ENCODE measurements around the gene EVA1B.

Gene EVA1B

DNA sequence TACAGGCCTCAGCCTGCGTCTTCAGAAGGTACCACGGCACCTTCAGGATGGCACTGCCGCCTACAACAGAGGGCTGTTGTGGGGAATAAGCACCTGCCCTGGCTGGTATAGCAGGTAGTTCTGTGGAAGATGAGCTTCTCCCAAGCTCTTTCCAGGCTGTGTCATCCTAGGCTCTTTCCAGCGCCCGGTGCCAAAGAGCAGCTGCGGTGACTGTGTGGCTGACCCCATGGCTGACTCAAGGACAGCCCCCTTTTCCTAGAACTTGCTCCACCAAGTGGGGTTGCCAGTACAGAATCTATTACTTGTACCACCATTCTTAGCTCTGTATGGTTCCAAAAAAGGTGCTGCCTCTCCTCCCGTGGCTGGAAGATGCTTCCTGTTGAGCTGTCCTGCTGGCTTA lies 21.9 kb upstream of the EVA1B start:
- no peak for DNase-seq

DNA sequence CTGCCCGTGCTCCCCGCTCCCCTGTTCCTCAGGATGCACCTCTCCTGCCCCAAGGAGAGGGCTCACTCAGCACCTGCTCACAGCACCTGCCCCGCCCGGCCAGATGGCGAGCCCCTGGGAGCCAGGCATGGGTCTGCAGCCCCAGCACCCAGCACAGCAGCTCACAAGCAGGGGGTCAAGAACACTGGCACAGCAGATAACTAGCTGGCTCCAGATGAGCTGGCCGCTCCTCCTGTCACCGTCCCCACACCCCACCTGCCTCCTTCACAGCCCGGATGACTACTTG lies 20.9 kb upstream of the EVA1B start:
- DNase-seq, result no peak

DNA sequence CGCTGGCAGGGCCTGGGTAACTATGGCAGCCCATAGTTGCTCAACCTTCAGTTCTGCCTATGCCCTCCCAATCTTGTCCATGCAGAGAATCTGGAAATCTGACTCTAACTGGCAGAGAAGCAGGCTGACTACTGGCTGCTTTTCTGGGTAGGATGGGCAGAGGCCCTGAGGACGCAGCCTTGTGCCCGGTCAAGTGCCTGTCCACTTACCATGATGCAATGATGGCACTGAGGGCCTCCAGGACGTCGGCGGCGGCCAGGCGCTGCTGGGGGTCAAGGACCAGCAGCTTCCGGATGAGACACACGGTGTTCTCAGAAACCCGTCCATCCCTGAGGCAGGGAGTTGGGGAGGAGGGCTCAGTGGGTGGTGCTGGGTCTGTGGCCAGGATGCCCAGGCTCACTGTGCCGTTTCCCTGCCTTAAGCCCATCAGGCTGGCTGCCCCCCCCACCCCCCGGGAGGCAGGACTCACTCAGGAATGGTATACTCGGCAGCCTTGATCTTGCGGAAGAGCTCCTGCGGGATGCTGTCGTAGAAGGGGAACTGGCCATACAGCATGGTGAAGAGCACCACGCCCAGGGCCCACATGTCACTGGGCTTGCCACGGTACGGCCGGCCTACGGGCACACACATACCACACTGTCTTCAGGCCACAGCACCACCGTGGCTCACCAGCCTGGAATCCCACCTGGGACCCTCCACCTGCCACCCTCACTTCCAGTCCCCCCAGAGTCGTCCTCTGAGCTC lies 20.4 kb upstream of the EVA1B start:
- DNase-seq, result no peak

DNA sequence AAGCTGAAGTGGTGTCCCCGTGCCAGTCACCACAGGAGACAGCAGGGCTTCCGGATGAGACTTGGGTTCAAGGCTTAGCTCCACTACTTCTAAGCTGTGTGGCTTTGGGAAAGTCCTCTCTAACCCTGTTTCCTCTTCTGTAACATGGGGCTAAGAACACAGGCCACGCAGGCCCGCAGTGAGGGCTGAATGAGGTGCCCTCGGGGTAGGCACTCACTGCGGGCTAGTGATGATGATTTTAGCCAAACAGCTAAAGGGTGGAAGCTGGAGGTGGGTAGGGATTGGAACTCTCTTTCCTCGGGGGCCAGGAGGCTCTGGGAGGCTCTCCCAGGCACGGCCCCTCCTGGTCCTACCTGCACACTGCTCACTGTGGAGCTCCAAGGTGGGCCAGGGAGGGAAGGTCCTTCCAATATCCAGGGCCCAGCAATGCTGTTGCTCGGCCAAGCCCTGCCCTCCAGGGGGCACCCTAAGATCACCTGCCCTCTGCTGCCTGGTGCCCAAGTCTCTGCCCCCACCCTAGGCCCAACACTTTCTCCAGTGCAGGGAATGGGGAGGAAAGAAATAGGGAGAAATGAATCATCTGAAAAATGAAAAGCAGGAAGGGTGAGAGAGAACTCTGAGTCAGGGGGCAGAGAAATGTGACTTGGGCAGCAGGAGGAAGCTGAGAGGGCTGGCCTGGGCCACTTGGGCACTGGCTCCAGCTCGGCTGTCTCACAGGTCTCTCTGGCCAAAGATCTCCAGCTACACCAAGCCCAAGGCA lies 19.2 kb upstream of the EVA1B start:
- no peak for DNase-seq

DNA sequence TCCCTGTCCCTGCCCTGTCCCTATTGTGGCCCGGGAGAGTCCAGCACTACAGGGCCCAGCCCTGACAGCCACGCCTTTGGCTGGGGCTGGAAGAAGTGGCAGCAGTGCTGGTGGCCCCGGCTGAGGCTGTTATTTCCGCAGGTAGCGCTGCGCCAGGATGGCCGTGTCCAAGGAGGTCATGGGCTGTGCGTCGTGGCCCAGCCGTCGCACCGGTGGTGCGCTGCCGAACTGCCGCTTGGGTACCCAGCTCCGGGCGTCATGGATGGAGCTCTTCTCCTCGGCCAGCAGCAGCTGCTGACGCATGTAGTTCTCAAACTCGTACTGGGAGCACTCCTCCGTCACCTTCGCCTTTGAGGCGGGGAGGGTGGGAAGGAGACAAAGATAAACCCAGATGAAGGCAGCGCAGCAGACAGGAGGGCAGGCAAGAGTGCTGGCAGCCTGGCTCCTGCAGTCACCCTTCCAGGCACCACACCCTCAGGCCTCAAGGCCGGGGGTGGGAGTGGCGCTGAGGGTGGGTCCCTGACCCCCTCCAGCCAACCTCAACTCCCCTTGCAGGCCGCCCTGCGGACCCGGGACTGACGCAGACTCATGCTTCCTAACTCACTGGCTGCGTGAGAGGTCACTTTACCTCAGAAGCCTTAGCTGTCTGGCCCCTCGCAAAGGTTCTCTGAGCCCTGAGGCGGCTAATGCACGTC lies 18.3 kb upstream of the EVA1B start:
- DNase-seq, result no peak

DNA sequence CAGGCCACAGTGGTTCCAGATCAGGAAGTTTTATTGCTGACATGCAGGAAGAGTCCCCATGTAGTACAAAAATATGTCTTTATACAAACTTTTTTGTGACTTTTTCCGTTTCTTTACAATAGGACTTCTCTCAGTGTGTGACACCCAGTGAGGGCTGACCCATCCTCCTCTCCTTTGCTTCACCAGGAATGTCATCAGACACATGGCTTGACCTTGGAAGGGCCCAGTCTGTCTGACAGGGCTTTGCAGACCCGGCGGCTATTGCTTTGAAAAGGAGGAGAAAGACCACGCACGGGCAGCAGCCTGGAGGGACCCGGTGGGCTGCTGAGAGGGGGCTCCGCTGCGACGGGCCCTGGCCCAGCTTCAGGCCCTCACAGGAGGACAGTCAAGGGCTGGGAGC lies 16.2 kb upstream of the EVA1B start:
- DNase-seq, result no peak

DNA sequence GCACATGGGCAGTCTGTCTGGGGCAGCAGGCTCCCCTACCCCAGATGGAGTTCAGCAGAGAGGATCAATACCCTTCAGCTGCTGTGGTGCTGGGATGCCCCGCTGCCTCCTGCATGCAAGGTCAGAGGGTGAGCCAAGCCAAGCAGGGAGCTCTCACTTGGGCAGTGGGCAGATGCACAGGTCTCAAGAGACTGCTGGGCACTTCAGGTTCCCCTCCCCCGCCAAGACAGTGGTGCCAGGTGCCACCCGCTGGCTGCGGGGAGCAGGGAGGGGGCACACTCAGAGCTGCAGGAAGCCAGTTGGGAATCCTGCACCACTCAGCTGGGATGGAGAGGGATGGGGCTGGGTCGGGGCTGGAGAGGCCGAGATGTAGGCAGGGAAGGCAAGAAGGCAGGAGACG lies 15.8 kb upstream of the EVA1B start:
- DNase-seq, result no peak

DNA sequence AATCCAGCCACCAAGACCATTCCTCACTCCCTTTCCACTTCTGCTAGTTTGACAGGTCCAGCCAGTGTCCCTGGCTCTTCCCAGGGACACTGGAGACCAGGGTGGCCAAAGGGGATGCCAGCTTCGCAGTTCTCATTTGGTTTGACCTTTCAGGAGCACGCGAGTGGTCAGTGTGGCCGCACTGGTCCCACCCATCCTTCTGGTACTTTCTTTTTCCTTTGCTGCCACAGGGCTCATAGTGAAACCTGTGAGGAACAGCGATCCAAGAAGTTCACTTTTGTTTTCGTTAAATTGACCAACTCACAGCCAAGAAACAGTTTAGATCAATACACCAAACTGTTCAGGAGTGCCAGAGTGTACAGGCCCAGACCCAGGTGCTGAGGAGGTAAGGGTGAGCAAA lies 14.4 kb upstream of the EVA1B start:
- no peak for DNase-seq

DNA sequence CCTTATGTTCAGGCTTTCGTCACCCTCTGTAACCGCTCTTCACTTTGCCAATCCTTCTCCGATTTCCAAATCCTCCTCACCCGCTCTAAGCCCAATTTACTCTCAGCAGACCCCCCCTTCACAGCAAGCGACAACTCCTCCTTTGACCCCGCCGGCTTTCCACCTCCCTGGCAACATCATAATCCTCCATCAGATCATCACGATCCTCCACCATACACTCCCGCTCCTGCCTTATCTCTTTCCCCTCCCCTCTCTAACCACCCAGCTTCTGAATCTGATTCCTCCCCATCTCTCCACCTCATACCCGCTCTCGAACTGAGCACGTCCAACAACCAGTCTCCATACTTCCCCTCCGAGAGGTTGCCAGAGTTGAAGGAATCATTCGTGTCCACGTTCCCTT lies 7.5 kb upstream of the EVA1B start:
- no peak for DNase-seq

DNA sequence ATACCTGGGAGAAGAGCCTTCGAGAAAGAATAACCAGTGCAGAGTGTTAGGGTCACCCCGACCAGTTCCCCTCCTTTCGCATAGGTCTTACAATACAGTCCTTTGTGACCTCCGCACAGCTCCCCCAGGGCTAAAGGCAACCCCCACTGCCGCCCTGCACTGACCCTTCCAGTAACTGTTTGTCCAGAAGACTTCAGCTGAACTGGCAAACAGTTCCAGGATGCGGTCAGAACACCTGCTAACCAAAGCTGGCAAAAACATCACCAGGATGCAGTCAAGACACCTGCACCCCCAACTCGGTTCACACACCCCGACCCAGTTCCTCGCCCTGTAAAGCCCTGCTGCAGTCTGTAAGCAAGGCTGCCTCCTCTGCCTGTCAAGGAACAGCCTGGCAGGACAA lies 6.4 kb upstream of the EVA1B start:
- no peak for DNase-seq

DNA sequence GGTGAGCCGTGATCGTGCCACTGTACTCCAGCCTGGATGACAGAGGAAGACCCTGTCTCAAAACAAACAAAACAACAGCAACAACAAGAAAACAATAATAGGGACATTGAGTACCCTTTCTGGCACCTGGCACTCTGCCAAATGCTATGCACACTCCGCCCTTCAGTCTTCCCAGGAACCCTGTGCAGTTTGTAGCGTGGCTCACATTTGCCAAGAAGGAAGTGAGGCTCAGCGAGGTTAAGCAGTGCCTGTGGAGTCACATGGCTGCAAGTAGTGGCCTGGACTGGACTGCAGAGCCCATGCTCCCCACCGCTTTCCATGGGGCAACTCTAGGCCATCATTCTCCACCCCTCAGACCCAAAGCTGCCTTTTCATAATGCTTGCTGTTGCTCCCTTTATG lies 5.3 kb upstream of the EVA1B start:
- no peak for DNase-seq

DNA sequence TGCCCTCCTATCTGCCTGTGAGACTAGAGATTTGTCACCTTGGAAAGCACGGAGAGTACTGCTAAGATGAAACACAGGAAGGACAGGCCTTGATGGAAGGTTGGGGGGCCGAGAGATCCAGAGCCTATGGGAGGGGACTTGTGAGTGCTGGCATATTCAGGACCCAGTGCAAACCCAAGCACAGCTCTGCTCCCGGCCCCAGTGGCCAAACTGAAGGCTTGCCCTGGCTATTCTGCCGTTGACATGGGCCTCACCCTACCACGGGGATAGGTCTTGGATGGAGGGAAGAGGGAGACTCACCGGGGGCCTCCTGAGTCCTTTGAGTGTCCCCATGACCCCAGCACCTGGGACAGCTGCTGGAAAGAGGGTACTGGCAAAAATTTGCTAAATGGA lies 4.6 kb upstream of the EVA1B start:
- DNase-seq, result no peak

DNA sequence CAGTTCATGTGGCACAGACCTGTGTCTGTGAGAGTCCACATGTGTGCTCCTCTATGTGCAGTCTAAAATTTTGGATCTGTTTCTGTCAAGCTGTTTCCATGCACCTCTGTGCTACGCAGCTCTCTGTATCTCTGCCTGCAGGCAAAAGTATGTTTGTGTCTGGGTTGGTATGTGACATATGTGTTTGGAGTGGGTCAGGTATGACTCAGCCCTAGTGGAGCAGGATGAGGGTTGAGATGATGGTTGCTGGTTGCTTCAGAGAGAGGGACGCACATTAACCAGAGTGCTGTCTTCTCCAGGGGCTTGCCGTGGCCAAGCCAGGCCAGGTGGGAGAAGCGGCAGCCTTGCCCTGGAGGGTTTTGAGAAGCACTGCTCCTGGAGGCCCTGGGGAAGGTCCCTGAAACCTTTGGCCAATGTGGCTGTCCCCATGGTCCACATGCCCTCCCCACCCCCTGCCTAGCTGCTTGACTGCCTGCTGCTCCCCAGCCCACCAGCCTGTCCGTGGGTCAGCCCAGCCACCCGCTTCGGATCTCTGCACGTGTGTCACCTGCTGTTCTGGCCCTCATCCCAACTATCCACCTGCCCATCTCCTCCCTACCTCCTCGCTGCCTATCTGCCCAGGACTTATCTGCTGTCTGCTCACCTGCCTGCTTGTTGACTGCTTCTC lies 4.1 kb upstream of the EVA1B start:
- no peak for DNase-seq

DNA sequence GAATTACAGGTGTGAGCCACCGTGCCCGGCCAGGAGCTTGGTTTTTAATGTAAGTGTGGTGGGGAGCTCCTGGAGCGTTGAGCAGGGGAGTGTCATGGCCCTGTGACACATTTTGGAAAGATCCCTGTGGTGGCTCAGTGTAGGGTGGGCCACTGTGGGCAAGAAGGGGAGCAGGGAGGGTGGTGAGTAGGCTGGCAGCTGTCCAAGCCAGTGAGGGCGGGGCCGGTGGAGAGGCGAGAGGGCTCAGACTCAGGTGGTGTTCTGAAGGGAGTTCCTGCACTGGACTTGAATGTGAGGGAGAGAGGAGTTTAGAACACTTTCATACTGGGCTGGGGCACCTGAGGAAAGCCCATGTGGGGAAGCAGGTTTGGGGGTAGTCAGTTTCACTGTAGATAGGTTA lies 3.1 kb upstream of the EVA1B start:
- DNase-seq, result no peak

DNA sequence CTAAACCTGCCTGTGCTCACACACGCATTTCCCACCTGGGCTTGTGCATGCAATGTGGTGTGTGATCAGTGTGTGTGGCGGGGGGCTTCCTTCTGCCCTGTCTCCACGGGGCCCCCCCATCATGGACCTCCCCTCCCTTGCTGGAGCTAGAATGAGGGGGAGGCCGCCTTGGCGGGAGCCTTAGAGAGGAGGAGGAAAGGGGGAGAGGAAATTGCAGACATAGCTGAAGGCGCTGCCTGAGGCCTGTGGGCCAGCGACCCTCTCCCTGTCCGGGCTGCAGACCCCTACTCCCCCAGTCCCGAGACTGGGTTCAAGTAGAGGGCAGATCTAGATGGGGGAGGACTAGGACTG lies 883 bp upstream of the EVA1B start:
- no peak for DNase-seq

DNA sequence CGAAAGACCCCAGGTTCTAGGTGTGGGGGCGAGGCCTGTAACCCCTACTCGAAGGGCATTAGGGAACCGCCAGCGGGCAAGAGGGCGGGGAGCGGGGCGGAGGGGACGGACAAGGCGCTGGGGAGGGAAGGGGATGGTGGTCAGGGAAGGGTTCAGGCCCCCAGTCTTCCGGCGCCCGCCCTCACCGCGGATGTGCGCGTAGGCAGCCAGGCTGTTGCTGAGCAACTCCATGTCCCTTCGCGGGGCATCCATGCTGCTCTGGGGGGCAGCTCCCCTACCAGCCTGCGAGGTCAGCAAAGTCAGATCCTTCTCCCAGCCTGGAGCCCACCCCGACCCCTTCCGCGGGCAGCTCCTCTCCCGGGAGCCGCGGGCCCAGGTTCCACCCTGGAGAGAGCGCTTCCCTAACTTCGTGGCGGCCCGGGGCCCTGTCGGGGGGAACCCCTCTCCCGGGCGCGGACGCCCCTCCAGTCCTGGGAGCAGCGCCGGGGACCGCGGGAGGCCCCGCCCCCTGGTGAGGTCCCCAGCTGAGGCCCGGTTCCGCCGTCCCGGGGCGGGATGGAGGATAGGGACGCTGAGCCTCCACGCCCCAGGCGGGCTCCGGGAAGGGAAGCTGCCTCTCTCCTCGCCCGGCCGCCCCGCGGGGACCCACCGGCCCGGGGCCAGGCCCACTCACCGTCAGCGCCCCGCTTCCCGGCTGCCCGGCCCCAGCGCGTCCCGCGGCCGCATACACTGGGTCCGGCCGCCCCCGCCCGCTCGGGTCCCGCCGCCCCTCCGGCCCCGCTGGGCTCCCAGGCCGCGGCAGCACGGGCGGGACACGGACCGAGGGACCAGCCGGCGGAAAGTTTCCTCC lies 434 bp downstream of the EVA1B start:
- no peak for DNase-seq

DNA sequence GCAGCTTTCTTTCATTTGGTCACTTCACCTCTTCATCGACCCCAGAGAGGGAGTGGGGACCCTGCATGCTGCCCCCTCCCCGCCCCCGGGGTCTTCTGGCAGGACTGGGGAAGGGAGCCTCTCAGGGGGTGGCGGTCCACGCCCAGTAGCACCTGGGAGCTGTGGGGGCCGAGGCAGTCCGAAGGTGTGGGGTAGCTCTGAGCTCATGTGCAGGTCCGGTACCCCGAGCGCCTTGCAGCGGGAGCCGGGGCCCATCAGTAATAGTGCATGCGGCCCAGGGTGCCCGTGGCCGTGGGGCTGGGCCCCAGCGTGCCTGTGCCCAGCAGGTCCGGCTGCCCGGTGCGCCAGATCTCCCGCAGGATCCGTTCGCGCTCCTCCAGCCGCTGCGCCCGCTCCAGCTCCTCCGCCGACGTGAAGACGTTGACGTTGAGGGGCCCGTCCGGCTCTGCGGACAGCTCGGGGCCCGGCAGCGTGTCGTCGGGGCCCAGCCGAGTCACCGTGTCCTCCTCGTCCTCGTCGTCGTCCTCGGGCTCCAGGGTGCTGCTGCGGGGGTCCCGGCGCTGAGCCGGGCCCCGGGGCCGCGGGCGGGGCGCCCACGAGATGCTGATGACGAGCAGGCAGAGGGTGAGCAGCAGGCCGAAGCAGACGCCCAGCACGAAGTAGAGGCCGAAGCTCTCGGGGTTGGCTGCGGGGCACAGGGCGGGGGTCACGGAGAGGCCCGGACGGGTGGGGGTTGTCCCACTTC lies 1.2 kb downstream of the EVA1B start:
- no peak for DNase-seq

DNA sequence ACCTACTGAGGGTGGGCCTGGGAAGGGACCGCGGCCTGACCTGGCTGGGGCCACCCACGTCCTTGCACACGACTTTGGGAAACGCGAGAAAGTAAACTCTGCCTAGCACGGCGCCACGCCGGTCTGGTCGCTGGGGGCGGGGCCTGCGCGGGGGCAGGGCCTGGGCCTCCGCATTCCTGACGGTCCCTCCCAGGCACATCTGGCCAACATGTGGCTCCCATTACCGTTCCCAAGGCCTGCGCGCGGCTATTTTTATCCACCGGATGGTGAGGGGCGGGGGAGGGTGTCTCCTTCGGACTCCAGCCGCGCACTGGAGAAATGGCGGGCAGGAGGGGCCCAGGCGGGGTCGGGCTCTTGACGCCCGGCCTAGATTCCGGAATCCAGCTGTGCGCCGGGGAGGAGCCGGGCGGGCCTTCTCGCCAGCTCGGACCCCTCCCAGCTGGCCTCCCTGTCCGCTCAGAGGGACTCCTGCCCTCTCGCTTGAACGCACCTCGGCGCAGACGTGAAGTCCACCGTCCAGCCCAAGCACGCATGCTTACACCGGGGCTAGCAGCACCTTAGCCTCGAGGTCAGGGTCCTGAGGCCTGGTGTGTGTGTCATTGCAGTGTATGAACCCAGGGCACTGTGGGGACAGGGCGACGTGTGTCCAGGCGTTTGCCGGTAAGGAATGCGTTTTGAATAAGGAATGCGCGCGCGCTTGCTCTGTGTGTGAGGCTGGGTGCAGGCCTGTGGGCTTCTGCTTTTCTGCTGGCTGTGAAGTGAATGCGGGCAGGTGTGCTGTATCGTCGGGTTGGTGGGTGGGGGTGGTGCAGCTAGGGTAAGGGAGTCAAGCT lies 2.1 kb downstream of the EVA1B start:
- DNase-seq, result no peak

DNA sequence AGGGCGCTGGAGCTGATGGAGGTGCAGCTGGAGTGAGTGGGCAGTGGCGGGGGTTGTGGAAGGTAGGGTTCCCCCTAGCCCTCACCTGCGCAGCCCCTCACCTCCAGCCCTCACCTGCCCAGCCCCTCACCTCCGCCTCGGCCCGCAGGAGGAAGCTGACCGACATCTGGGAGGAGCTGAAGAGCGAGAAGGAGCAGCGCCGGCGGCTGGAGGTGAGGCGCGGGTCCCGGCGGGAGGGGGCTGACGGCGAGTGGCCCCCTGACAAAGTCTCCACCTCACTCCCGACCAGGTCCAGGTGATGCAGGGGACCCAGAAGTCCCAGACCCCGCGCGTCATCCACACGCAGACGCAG lies 2.7 kb downstream of the EVA1B start:
- no peak for DNase-seq

DNA sequence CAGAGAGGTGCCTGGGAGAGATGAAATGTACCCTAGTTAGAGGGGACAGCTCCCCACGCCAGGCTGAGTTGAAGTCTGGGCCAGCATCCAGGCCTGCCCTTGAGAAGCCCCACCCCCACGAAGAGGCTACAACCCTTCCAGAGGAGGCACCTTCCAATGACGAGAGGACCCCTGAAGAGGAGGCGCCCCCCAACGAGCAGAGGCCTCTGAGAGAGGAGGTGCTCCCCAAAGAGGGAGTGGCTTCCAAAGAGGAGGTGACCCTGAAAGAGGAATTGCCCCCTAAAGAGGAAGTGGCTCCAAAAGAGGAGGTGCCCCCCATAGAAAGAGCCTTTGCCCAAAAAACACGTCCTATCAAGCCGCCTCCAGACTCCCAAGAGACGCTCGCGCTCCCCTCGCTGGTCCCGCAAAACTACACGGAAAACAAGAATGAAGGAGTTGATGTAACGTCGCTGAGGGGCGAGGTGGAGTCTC lies 3.1 kb downstream of the EVA1B start:
- no peak for DNase-seq

DNA sequence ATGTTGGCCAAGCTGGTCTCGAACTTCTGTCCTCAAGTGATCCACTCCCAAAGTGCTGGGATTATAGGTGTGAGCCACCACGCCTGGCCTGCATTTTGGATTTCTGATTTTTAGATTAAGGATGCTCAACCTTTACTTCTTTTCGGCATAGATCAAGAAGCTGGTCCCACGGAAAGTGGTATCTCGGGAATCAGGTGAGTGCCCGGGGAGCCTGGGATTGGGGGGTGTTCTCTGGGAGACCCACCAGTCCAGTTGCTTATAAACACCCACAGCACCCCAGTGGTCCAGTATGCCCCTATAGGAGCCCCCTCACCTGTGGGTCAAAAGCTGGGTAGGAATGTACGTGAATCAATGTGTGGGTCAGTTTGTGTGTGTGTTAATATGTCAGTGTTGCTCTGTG lies 14.0 kb downstream of the EVA1B start:
- no peak for DNase-seq

Measured in NCI-H1092 (cell line).